NCI-H510A treated with DMSO at 0.1 percent for 48 hours (cell line): ENCODE results near the gene TSPEAR.
"Not testable (repeated sequence)": the region's sequence is repeated elsewhere in the genome, so short reads cannot be mapped to it uniquely, and the experiment has no call there.

ENCODE experiments used
- DNase-seq: peaks from one replicate; lab custom pipeline; 2025; lab: John Stamatoyannopoulos, UW

TSPEAR gene

GRCh38 chr21:44589094-44589493, 122.3 kb downstream of the TSPEAR start:
- no peak for DNase-seq

- no peak for DNase-seq
Measured at GRCh38 chr21:44585892-44586291, 125.5 kb downstream of the TSPEAR start.

GRCh38 chr21:44583800-44584147, 127.6 kb downstream of the TSPEAR start:
- DNase-seq = no peak

- no peak for DNase-seq
Measured at GRCh38 chr21:44583089-44583799, 128.1 kb downstream of the TSPEAR start.

- DNase-seq = peak; percentile 11
Measured at GRCh38 chr21:44582055-44582454, 129.3 kb downstream of the TSPEAR start.

- no peak for DNase-seq
Measured at GRCh38 chr21:44581158-44581557, 130.2 kb downstream of the TSPEAR start.

- not testable (repeated sequence) for DNase-seq
Measured at GRCh38 chr21:44580231-44580821, 131.0 kb downstream of the TSPEAR start, which contains the start of gene KRTAP10-5. Gene KRTAP10-5 (minus strand): TSS chr21:44580604. CDS start chr21:44580578, 26 bp downstream.

GRCh38 chr21:44579833-44580144, 131.6 kb downstream of the TSPEAR start:
- DNase-seq = no peak

- no peak for DNase-seq
Measured at GRCh38 chr21:44579056-44579832, 132.1 kb downstream of the TSPEAR start.

GRCh38 chr21:44578371-44579055, 132.9 kb downstream of the TSPEAR start:
- DNase-seq = no peak

GRCh38 chr21:44576025-44576420, 135.3 kb downstream of the TSPEAR start:
- DNase-seq = no peak

GRCh38 chr21:44575307-44576024, 135.9 kb downstream of the TSPEAR start:
- no peak for DNase-seq

- DNase-seq = no peak
Measured at GRCh38 chr21:44574457-44575306, 136.7 kb downstream of the TSPEAR start.

GRCh38 chr21:44573630-44574456, 137.5 kb downstream of the TSPEAR start, which contains the start of gene KRTAP10-4:
Gene KRTAP10-4 (plus strand): TSS chr21:44573729. CDS start chr21:44573759, 30 bp downstream.
- DNase-seq = not testable (repeated sequence)

- DNase-seq = no peak
Measured at GRCh38 chr21:44572959-44573583, 138.3 kb downstream of the TSPEAR start.

GRCh38 chr21:44571844-44572782, 139.3 kb downstream of the TSPEAR start:
- no peak for DNase-seq

- DNase-seq = no peak
Measured at GRCh38 chr21:44571296-44571695, 140.1 kb downstream of the TSPEAR start.

- DNase-seq = no peak
Measured at GRCh38 chr21:44569861-44570517, 141.4 kb downstream of the TSPEAR start.
